Body of pancreas (tissue), 4 donors: ENCODE measurements around the gene USP49. TPM values are rescaled to one million over a fixed set of nuclear protein-coding genes. Genes with fewer than 3 reads are reported as not detected.

Source experiments
- ATAC-seq: fragments of 150-250 bp; one replicate; pipeline ENCODE4 v1.9.1; 2016
- DNase-seq, 4 donors: peaks; one replicate each; pipeline ENCODE4 v3.0.0-alpha.2; 2019
- H3K27ac ChIP-seq, 4 donors: fragments of 200-600 bp; sonication (generic); 1 replicate in 3 of 4; 2 replicates in 1 of 4; pipeline versions ENCODE4 v1.5.1 to v1.6.1; 2016 to 2019; ENCODE audit warnings: mild to moderate bottlenecking in 1 of 4, mixed read lengths in 1 of 4, moderate library complexity in 1 of 4
- H3K27me3 ChIP-seq, 2 donors: fragments of 200-600 bp; sonication (generic); one replicate each; pipeline ENCODE4 v1.6.0; 2016; ENCODE audit warnings: mild to moderate bottlenecking in 1 of 2
- H3K36me3 ChIP-seq, 2 donors: fragments of 200-600 bp; sonication (generic); replicated peaks in 1 of 2; 2 replicates each; pipeline ENCODE4 v1.5.1; 2016; ENCODE audit warnings: low read depth in 2 of 2; ENCODE audit not compliant: insufficient read depth in 1 of 2
- H3K4me1 ChIP-seq: fragments of 200-600 bp; sonication (generic); one replicate; pipeline ENCODE4 v1.6.0; 2016
- H3K4me3 ChIP-seq, 2 donors: fragments of 200-600 bp; sonication (generic); 1 replicate in 1 of 2; 2 replicates in 1 of 2; pipeline ENCODE4 v1.5.1; 2016 to 2019
- H3K9me3 ChIP-seq, 3 donors: fragments of 200-600 bp; sonication (generic); 1 replicate in 2 of 3; 2 replicates in 1 of 3; pipeline ENCODE4 v1.5.1; 2016
- POLR2A ChIP-seq, 3 donors: fragments of 450-650 bp; IDR thresholded peaks; one replicate each; pipeline ENCODE4 v1.6.1; 2016; ENCODE audit warnings: antibody characterized with exemption in 3 of 3, mild to moderate bottlenecking in 2 of 3
- WGBS, 2 donors: methylation state at CpG; one replicate each; pipeline ENCODE4 v1.1.5; 2017; 5-methylcytosine and 5-hydroxymethylcytosine counted together
- intact Hi-C: fragments of 100-400 bp; cut with DNase I; formaldehyde crosslinking; loops from one replicate; pipeline ENCODE4 v1.15.1; 2023
- total RNA-seq, 2 donors: library from RNA; depleted of rRNA; stranded (reverse); fragments of >200 nt; gene quantifications; one replicate each; pipeline ENCODE4 v1.1.0, GENCODE V29; 2016
- TF ChIP-seq, protein P1 (sequence below), 7 experiments: fragments of 450-650 bp in 4 of 7; fragments of 200-600 bp in 3 of 7; sonication (generic) in 3 of 7; IDR thresholded peaks; one replicate each; pipeline ENCODE4 v1.5.1; 2016 to 2019; ENCODE audit warnings: antibody characterized with exemption in 7 of 7

Gene USP49
- total RNA-seq, 2 donors from 2014 or later, result 3.3 to 5.2 TPM

DNA sequence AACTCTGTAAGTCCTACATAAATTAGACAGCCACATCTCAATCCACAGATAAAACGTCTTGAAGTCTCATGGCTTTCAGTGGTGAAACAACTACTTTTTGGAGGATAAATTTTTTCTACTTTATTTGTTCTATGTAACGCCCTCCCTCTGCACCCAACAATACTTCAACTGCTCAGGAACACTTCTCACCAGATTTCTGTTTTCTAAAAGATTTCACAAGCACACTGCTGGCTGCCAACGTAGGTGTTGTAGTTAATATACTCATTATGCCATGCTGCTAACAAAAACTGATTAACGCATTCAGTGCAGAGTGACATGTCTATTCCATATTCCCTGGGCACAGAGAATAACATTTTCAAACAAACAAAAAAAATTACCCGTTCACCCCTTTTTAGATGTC, 10.2 kb downstream of the USP49 start:
- Histone ChIP-seq H3K4me3 (no peak overlapping the region), H3K36me3 (no peaks in the 10 kb centered on the region), H3K4me1 (no peaks in the 10 kb centered on the region), H3K27ac (no peak overlapping the region), H3K27me3 (no peaks in the 10 kb centered on the region), H3K9me3 (no peaks in the 10 kb centered on the region)
- intact Hi-C loops, result no loop called here
- WGBS, 2 donors, result 70 to 75% methylated on average over 5 of the region's 5 CpGs
- TF ChIP-seq, protein P1, sequence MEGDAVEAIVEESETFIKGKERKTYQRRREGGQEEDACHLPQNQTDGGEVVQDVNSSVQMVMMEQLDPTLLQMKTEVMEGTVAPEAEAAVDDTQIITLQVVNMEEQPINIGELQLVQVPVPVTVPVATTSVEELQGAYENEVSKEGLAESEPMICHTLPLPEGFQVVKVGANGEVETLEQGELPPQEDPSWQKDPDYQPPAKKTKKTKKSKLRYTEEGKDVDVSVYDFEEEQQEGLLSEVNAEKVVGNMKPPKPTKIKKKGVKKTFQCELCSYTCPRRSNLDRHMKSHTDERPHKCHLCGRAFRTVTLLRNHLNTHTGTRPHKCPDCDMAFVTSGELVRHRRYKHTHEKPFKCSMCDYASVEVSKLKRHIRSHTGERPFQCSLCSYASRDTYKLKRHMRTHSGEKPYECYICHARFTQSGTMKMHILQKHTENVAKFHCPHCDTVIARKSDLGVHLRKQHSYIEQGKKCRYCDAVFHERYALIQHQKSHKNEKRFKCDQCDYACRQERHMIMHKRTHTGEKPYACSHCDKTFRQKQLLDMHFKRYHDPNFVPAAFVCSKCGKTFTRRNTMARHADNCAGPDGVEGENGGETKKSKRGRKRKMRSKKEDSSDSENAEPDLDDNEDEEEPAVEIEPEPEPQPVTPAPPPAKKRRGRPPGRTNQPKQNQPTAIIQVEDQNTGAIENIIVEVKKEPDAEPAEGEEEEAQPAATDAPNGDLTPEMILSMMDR (IDR thresholded peaks at IDR 0.05), result no peak
- TF ChIP-seq POLR2A (IDR thresholded peaks at IDR 0.05), result no peak
- no peak for DNase-seq
- no peak for ATAC-seq

DNA sequence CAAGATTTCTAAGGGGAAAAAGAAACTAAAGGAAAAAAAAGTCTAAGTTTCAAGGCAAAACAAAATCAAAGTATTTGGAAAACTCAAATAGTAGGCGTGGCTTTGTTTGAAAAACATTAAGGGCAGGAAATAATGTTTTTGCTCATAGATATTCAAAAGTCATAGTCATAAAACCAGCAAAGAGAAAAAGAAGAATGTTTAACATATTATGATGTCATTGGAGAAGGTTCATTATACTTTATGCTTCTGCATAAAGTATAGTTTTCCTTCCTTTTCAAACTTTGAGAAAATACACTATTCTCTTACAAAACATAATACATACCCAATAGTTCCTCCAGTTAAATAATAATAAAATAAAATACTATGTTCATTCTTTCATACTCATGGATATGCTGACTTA, 13.7 kb downstream of the USP49 start:
- H3K4me1 ChIP-seq, result no peaks in the 10 kb centered on the region
- WGBS, 2 donors, result 80 to 95% methylated on average over 1 of the region's 1 CpG
- H3K9me3 ChIP-seq, result no peaks in the 10 kb centered on the region
- no peaks in the 10 kb centered on the region for H3K36me3 ChIP-seq
- ATAC-seq, result no peak
- H3K27ac ChIP-seq, result no peak overlapping the region
- no peaks in the 10 kb centered on the region for H3K27me3 ChIP-seq
- no peak for DNase-seq
- TF ChIP-seq, protein P1 (IDR thresholded peaks at IDR 0.05), result no peak
- TF ChIP-seq POLR2A (IDR thresholded peaks at IDR 0.05), result no peak
- H3K4me3 ChIP-seq, result no peak overlapping the region
- intact Hi-C loops, result no loop called here

DNA sequence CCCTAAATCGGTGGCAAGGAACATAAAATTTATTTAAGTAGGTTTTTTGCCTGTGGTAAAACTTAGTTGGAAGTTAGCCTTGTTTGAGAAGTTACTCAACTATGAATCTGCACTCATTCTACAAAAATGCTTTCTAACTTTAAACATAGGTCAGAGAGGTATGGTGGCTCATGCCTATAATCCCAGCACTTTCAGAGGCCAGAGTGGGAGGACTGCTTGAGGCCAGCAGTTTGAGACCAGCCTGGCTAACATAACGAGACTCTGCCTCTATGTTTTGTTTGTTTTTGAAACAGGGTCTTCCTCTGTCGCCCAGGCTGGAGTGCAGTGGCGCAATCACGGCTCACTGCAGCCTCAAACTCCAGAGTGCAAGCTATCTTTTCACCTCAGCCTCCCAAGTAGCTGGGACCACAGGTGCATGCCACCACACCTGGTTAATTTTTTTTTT, 16.2 kb downstream of the USP49 start:
- 88 to 90% methylated on average over 5 of the region's 5 CpGs for WGBS, 2 donors
- Histone ChIP-seq H3K4me3 (no peak overlapping the region), H3K9me3 (no peaks in the 10 kb centered on the region), H3K36me3 (no peaks in the 10 kb centered on the region), H3K27ac (no peak overlapping the region), H3K4me1 (no peaks in the 10 kb centered on the region), H3K27me3 (no peaks in the 10 kb centered on the region)
- DNase-seq, result no peak
- intact Hi-C loops, result no loop called here
- TF ChIP-seq POLR2A (IDR thresholded peaks at IDR 0.05), result no peak
- TF ChIP-seq, protein P1 (IDR thresholded peaks at IDR 0.05), result no peak
- no peak for ATAC-seq

DNA sequence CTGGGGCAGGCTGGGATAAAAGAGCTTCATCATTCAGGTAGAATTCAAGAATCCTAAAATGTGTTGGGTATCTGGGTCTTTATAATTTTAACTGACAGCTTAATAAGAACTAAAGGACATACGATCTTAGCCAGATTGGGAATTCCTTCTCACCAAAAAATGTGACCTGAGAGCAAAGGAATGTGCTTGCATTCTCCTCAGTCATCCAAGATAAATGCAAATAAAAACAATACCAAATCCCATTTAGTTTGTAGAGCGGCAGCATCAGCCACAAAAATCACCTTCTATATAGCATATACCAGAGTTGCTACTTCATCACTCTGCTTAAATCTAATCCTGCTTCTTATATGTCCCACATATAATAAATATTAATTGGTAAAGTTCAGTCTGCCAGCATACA, 16.9 kb downstream of the USP49 start:
- TF ChIP-seq, protein P1 (IDR thresholded peaks at IDR 0.05), result no peak
- no peak for TF ChIP-seq POLR2A (IDR thresholded peaks at IDR 0.05)
- Histone ChIP-seq H3K27me3 (no peaks in the 10 kb centered on the region), H3K36me3 (no peaks in the 10 kb centered on the region), H3K9me3 (no peaks in the 10 kb centered on the region), H3K27ac (no peak overlapping the region), H3K4me1 (no peaks in the 10 kb centered on the region), H3K4me3 (no peak overlapping the region)
- intact Hi-C loops, result no loop called here
- ATAC-seq (no peak), DNase-seq (no peak)
- WGBS, 2 donors, result 71 to 72% methylated on average over 2 of the region's 2 CpGs

DNA sequence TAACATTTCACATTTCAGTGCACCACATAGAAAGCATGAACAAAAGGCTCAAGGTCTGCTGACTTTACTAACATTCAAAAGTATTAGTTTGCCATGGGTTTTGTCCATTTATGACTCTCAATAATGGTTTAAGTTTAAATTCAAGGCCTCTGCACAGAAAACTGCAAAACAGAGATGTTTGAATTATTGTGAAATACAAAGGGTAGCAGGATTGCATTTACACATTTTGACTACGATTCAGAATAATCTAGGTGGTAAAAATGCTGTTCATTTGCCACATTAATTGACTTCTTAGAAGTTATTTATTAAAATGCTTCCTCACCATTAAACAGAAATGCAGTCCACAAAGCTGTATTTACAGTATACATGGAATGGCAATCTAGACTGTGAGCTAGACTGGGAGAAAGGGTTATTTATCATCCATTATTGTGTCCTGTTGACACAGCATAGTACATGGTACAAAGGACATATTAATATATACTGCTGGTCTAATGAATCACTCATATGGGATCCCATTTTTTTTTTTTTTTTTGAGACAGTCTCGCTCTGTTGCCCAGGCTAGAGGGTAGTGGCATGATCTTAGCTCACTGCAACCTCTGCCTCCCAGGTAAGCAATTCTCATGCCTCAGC, 18.0 kb downstream of the USP49 start:
- no peaks in the 10 kb centered on the region for H3K27me3 ChIP-seq
- DNase-seq, result no peak
- no peaks in the 10 kb centered on the region for H3K4me1 ChIP-seq
- 81 to 90% methylated on average over 2 of the region's 2 CpGs for WGBS, 2 donors
- intact Hi-C loops, result no loop called here
- H3K9me3 ChIP-seq, result no peaks in the 10 kb centered on the region
- ATAC-seq, result no peak
- no peak overlapping the region for H3K27ac ChIP-seq
- H3K4me3 ChIP-seq, result no peak overlapping the region
- H3K36me3 ChIP-seq, result no peaks in the 10 kb centered on the region
- TF ChIP-seq, protein P1 (IDR thresholded peaks at IDR 0.05), result no peak
- TF ChIP-seq POLR2A (IDR thresholded peaks at IDR 0.05), result no peak
